HG02870 (cell line): Measurements from ENCODE around the gene PAQR7.

Source experiments
- ATAC-seq: cut with Tn5 transposase; IDR thresholded peaks from one replicate; pipeline ENCODE4 v1.9.1; 2021; ENCODE audit warnings: mild to moderate bottlenecking, moderate library complexity; ENCODE audit not compliant: unreplicated experiment

PAQR7 gene

GRCh38 chr1:25819491-25820246 is 55.8 kb downstream of the PAQR7 start, which contains the start of gene MTFR1L:
MTFR1L (plus strand) TSS chr1:25819954; CDS start chr1:25823105, 3,151 bp downstream.
- peak; percentile 81 for ATAC-seq

DNA sequence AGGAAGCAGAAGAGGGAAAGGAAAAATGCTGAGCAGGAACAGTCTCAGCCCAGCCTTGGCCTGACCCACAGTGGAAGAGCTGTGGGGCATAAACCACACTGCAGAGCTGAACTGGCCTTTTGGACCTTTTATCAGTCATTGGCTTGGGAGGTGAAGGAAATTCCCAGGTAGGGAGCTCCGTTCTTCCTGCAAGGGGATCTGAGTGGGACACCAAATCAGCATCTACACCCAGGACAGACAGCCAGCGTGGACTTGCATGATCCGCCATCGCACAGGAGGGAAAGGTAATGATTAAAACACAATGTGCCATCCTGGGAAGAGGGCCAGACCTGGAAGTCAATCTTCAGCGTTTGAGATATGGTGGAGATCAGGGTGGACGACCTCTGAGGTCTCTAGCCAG is 56.9 kb downstream of the PAQR7 start:
- ATAC-seq, result no peak

DNA sequence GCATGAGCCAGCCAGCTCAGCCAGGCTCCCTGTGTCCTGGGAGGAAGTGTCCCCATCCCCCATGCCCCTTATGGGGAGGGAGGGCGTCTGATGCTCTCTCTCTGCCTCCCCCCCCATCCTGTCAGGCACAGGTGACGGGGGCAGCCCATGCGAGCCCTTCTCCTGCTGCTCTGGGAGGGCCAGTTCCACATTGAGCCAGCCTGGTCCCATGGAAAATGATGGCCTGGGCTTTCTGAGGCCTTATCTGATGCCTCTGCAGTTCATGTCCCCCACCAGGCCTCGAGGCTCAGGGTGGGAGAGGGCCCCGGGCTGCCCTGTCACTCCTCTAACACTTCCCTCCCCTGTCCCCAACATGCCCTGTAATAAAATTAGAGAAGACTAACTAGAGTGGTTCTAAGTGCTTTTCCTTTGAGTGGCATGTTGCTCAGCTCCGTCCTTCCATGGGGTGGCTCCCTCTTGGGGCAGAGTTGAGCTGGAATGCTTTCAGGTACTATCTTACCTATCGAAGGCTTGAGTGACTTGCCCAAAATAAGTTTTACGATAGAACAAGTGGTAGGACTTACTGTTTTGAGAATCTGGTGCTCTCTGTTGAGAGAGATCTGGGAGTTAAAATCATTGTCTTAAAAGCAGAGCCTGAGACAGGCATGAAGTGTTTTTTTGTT is 57.5 kb downstream of the PAQR7 start:
- ATAC-seq, result no peak

GRCh38 chr1:25816112-25816718 is 59.3 kb downstream of the PAQR7 start:
- no peak for ATAC-seq

- ATAC-seq, result no peak
Measured at GRCh38 chr1:25815208-25816111, 60.0 kb downstream of the PAQR7 start.

DNA sequence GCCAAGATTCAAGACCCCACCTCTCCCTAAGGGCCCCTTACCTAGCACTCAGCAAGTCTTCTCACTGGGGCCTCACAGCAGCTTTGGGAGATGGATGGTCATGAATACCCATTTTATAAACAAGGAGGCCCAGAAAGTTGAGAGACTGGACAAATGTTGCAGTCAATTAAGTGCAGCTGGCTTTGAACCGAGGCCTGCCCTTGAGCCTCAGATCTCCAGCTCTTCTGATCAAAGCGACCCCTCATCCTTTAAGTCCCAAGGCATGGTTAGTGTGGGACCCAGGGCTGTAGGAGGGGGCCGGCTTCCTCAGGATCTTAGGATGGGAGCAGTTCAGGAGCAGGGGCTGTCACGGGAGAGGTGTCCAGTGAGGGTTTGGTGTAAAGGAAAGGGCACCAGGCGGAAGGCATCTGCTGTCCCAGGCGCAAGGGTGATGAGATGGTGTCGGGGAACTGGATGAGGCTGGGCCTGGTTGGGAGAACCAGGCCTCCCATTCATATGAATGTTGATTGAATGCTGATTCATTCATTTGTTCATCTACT is 60.9 kb downstream of the PAQR7 start:
- ATAC-seq, result no peak

DNA sequence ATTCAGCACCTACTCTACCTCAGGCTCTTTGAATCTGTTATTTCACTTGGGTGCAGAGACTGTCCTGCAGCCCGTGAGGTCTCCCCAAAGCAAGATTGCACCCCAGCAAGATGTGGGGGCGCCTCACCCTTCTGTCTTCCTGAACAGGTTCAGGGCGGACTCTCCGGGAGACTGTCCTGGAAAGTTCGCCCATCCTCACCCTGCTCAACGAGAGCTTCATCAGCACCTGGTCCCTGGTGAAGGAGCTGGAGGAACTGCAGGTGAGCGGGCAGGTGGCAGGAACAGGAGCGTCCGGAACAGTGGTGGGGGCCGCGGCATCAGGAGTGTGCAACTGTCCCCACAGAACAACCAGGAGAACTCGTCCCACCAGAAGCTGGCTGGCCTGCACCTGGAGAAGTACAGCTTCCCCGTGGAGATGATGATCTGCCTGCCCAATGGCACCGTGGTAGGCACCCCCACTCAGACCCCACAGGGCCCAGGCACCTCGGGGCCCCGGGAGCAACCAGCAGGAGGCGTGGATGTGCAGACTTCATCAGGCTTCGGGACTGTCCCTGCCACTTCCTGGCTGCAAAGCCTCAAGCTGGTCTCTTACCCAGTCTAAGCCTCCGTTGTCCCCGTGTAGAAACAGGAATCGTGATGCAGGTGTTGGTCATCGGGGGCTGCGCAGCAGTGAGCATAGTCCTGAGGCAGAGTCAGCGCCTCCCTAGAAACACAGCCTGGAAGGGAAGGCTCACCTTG is 61.6 kb downstream of the PAQR7 start:
- ATAC-seq, result no peak

- no peak for ATAC-seq
Measured at GRCh38 chr1:25813071-25813733, 62.3 kb downstream of the PAQR7 start.
